Vagina (tissue), 2 donors: ENCODE data around the gene POGLUT3.

ENCODE experiments used
- POLR2A ChIP-seq, 2 donors: fragments of 450-650 bp; IDR thresholded peaks; one replicate each; pipeline ENCODE4 v1.6.1; 2017; ENCODE audit warnings: antibody characterized with exemption in 2 of 2, mild to moderate bottlenecking in 2 of 2, moderate library complexity in 2 of 2
- TF ChIP-seq, protein P1 (sequence below), 3 experiments: fragments of 450-650 bp in 2 of 3; fragments of 200-600 bp in 1 of 3; sonication (generic) in 1 of 3; IDR thresholded peaks; one replicate each; pipeline ENCODE4 v1.5.1; 2017 to 2019; ENCODE audit warnings: antibody characterized with exemption in 3 of 3, mild to moderate bottlenecking in 2 of 3, moderate library complexity in 2 of 3

- TF ChIP-seq, protein P1, sequence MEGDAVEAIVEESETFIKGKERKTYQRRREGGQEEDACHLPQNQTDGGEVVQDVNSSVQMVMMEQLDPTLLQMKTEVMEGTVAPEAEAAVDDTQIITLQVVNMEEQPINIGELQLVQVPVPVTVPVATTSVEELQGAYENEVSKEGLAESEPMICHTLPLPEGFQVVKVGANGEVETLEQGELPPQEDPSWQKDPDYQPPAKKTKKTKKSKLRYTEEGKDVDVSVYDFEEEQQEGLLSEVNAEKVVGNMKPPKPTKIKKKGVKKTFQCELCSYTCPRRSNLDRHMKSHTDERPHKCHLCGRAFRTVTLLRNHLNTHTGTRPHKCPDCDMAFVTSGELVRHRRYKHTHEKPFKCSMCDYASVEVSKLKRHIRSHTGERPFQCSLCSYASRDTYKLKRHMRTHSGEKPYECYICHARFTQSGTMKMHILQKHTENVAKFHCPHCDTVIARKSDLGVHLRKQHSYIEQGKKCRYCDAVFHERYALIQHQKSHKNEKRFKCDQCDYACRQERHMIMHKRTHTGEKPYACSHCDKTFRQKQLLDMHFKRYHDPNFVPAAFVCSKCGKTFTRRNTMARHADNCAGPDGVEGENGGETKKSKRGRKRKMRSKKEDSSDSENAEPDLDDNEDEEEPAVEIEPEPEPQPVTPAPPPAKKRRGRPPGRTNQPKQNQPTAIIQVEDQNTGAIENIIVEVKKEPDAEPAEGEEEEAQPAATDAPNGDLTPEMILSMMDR (IDR thresholded peaks at IDR 0.05): no peak
- TF ChIP-seq POLR2A (IDR thresholded peaks at IDR 0.05): no peak
Observed at GRCh38 chr11:108508653-108509593, 10.7 kb upstream of the POGLUT3 start.
